Spleen (tissue), 7 donors: Measurements from ENCODE around the gene GATA2.

Experiments used
- CTCF ChIP-seq, 11 experiments: fragments of 200-600 bp in 7 of 11; fragments of 450-650 bp in 4 of 11; sonication (generic) in 4 of 11; IDR thresholded peaks in 8 of 11; conservative IDR thresholded peaks in 3 of 11; 1 replicate in 7 of 11; 2 replicates in 4 of 11; pipeline versions ENCODE4 v1.4.0 to v1.8.0; 2016 to 2021; ENCODE audit warnings: antibody characterized with exemption in 11 of 11, inconsistent platforms in 4 of 11, mild to moderate bottlenecking in 1 of 11
- POLR2A ChIP-seq, 3 donors: fragments of 450-650 bp; IDR thresholded peaks; one replicate each; pipeline ENCODE4 v1.5.1; 2017; ENCODE audit warnings: antibody characterized with exemption in 3 of 3, mild to moderate bottlenecking in 1 of 3
- POLR2AphosphoS5 ChIP-seq, 3 donors: sonication (generic); formaldehyde crosslinking; IDR thresholded peaks; one replicate each; pipeline ENCODE4 v1.5.1; 2017; ENCODE audit warnings: antibody characterized with exemption in 3 of 3
- donor health status: DM: no; HTN: no; CAD: no; lungs with moderate emphysema.
- donor health status: DM: no; HTN: no; CAD: no.
- donor health status: DM: no; HTN: no; CAD: no.

- TF ChIP-seq CTCF (IDR thresholded peaks at IDR 0.05 in 8 of 11, conservative IDR thresholded peaks at IDR 0.05 in 3 of 11) (no peak), POLR2A (IDR thresholded peaks at IDR 0.05) (no peak), POLR2AphosphoS5 (IDR thresholded peaks at IDR 0.05) (no peak)
Observed at GRCh38 chr3:128471110-128471509, 21.9 kb downstream of the GATA2 start.
